IPS-11a (cell line): ENCODE measurements around the gene GDF9.

ENCODE experiments used
- H3K4me3 ChIP-seq: one replicate; pipeline ENCODE4 v1.5.1; 2013; ENCODE audit warnings: low read depth, low read length, control low read depth

GDF9 gene

DNA sequence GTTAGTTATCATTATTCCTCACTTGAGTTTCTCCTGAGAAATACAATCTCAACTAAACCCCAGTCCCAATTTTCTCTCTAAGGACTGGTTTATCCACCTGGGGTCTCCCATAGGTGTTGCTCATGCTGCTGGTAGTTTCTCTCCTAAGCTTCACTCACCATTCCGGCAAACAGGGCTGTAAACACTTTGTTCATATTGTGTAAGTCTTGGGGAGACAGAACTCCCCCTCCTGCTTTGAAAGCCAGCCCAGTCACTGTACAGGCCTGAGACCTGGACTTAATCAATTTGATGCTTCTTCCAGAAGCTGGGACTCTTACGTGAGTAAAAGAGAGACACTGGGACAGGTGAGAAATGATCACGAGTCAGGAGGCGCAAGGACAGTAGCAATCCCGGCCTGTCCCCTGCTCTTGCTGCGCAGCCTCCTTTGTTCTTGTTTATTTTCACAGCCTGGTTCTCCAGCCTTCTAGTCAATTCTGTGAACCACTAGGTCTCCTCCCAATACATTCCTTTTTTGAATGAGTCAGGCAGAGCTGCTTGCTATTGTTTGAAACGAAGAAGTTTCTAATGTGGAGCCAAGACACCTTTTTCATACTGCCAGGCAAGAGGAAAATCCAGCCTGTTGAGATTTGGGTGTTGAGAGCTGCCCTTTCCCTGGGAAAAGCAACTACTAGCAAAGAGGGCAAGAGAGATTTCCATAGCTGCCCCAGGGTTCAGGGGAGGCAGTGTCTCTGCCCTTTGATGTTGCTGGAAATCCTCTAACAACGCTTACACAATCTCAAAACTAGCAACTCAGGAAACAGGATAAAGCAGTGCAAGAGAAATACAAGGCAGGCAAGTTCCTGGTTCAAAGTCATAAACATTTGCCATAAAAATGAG is 26.6 kb downstream of the GDF9 start:
- no peak overlapping the region for H3K4me3 ChIP-seq

DNA sequence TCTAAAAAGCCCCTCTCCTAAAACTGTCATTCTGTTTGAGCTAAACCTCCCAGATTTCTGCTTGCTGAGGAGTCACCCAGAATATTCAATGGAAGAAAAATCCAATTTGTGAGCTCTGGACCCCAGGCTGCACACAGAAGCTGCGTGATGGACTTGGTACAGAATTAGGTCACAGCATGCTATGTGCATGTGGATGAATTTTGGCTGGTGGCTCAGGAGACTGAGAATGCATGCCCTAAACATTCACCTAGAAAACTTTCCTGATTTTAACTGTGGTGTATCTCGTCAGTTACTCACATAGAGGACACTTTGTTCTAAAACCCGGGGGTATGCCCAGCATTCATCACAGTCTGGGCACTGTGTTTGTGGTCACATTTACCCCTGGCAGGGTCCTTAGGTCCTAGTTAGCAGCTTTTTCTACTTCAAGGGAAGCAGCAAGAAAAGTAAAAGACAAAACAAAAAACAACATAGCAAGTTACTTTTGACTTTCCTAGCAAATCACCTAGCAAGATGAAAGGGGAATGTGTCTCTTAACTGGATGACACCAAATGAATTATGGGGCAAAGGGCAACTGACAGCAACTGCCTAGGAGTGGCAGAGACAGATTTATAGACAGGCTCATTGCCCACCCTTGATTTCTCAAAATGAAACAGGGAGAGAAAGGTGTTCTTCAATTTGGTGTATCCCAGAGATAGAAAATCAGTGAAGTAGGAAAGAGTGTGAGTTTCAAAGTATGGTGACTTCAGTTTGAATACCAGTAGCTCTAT is 27.6 kb downstream of the GDF9 start:
- H3K4me3 ChIP-seq: no peak overlapping the region

DNA sequence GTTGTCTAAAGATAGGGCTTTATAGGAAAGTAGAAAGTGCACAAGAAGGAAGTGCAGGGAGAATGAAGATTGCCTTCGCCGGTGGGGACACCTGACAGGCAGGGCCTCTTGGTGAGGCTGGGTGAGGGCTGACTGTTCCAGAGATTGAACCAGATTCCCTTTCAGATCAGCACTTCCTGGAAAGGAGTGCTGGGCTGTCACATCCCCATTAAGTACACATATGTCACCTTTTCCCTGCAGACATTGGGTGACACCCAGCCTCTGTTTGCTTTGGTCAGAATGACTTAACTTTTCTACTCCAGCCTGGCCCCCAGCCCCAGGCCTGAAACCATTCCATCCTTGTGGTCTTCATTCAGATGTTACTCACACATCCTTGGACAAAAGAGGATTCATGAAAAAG is 28.4 kb downstream of the GDF9 start:
- no peak overlapping the region for H3K4me3 ChIP-seq

DNA sequence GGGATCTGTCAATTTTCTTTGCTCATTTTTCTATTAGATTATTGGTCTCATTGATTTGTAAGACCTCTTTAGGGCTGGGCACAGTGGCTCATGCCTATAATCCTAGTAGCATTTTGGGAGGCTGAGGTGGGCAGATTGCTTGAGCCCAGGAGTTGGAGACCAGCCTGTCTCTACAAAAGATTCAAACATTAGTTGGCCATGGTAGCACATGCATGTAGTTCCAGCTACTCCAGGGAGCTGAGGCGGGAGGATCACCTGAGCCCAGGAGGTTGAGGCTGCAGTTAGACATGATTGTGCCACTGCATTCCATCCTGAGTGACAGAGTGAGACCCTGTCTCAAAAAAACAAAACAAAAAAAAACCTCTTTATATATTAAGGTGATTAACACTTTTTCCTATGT is 29.4 kb downstream of the GDF9 start:
- no peak overlapping the region for H3K4me3 ChIP-seq

DNA sequence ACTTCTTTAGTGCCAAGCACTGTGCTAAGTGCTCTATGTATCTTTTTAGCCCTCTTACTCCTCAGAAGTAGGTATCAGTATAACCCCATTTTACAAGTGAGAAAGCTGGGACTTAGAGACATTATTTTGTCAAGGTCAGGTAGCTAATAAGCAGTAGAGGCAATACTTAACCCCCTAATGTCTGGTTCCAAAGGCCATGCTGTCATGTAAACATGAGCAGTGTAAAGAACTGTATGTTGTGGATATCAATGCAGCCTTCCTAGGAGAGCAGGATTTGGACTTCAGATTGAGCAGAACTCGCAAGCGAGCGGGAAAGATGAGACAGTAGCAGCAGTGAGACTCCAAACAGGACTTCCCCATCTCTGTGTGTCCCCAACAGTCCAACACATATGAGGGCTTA is 32.2 kb downstream of the GDF9 start:
- H3K4me3 ChIP-seq: no peak overlapping the region

DNA sequence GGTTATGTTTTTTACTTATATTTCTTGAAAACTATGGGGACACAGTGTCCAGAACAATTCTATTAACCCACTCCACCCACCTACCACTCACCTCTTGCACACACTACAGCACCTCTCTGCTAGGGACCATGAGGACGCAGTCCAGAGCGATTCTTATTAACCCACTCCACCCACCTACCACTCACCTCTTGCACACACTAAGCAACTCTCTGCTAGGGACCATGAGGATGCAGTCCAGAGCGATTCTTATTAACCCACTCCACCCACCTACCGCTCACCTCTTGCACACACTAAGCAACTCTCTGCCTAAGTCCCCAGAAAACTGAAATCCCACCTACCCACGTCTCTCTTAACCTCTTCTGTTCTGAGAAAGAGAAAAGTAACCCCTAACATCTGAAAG is 33.7 kb downstream of the GDF9 start:
- H3K4me3 ChIP-seq: no peak overlapping the region

DNA sequence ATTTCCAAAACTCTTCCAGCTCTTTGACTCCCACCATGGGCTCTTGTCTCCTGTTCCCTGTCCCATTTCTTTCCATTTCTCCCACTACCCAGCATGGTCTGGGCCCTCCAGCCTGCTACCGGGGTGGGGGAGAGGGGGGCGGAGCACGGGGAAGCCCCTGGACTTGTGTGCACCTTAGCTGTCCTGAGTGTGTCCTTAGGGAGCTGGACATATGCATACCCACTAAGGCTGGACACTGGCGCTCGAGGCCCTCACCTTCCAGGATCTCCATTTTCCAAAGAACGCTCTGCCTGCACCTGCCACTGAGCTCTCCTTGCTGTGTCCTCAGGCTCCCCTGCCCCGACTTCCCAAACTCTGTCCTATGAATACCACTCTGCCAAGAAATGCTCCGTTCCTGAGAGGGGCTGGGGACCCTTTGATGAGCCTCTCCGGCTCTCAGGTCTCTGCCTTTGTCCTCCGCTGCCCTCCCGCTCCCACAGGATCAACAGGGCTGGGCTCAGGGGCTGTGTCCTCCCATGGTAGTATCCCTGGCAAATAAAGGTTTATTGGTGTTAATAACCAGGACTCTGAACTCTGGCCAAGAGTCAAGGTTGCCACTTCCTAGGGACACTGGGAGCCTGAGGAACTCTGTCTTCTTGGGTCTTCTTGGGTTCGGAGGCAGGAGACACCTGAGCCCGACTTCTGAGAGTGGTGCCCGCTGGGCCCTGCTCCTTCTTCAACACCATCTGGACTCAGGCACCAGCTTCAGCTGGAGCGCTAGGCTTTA is 35.0 kb downstream of the GDF9 start:
- H3K4me3 ChIP-seq: peak overlapping the region; percentile 61

DNA sequence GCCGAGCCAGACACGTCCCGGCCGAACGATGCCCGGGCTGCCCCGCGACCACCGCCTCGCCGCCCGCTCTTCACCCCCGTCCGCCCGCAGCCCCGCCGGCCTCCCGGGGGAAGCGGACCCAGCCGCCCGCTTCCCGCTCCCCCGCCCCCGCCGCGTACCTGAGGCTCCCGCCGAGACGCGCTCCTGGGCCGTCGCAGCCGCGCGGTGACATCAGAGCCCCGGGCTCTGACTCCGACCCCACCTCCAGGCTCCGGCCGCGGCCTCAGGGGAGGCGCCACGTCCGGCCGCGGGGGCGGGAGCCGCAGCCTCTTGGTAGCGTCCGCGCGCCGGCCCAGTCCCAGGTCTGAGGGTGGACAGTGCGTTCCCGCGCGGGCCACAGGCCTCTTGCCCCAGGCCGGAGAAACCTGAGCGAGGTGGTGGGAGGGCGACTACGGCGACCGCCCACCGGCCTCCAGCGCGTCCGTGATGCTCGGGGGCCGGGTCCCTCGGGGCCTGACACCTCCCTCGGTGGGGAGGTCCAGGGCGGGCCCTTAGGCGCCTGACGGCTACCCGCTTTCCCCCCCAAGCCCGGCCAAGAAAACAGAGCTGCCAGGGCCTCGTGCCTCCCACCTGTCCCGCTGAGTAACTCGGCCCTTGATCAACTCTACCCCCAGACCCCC is 35.7 kb downstream of the GDF9 start, which contains the start of gene SHROOM1:
TSS of gene SHROOM1 (minus strand) at position 212 of the 659 bp plus-strand sequence. CDS start 4,507 bp downstream, outside the sequence.
- peak within 1 kb of the TSS; percentile 61 for H3K4me3 ChIP-seq

DNA sequence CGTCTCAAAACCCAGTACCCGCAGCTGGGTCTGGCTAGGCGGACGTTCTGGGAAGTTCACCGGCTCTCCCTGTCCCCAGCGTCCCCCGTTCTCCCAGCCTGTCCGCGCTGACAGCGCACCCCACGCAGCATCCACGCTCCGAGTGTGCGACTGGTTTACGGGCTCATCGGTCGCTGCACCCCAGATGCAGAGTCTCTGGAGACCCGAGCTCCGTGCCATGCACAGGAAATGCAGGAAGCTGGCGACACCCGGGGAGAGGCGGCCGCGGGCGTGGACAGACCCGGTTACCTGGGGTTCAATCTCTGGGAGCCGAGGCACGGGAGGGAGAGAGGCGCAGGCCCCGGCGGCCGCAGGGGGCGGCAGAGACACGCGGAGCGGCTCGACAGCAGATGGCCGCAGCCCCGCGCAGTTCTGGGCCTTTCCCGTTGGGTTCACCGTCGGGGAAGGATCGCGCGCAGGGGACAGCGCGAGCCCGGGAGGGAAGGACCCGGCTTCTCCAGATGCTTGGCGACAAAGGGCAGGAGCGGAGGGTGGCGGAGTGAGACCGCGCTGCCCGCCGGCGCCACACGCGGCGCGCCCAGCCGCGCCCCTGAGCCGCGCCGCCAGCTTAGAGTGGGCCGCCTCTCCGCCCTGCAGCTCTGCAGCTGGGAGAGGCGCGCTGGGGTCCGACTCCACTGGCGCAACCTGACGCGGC is 36.4 kb downstream of the GDF9 start:
- H3K4me3 ChIP-seq: peak overlapping the region; percentile 61

DNA sequence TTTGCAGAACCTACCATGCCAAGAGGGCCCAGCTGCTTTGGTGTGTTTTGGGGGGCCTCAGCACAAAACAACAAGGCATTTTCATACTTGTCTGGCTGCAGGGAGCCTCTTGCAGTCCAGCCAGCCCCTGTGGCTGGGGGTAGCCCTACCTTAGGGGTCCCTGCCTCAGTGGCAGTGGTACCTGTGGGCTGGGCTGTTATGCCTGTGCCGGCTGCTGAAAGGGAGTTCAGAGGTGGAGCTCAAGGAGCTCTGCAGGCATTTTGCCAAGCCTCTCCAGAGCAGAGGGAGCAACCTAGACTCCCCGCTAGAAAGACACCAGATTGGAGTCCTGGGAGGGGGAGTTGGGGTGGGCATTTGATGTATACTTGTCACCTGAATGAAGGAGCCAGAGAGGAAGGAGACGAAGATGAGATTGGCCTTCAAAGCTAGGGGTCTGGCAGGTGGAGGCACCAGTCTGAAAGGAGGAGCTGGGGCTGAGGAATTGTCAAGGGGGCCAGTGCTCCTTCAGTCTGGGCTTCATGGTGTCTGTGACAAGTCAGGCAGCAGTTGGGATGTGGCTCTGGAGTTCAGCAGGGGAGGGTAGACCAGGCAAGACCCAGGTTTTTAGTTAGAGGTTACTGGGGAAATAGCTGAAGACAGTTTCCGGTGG is 37.3 kb downstream of the GDF9 start:
- no peak overlapping the region for H3K4me3 ChIP-seq

DNA sequence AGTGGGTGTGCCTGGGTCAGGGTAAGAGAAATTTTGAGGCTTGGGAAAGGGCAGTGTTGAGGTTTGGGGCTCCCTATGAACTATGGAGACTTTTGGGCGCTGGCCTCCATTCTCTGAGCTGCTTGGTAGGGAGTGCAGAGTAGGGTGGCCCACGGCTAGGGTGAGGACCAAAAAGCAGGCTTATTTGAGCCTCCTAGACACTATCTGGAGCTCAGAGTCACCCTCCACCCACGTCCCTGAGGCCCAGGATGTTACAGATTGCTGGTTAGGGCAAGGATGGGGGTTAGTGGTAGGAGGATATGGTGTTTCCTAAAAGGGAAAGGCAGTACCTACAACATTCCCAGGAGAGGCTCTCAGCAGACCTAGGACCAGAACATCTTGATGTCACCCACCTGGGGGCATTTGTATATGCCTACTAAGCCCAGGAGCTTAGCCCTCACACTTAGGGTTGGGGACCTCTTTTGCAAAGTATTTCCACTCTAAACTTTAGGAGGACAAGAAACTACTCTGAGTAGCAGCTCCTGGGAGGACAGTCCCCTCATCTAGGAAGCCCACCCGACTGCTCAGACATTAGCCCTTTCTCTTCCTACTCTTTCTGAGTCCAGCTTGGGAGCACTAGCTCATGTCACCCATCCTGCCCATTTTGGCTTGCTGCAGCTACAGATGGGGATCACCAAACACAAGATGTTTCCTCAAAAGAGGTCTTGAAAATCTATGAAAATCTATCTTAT is 38.2 kb downstream of the GDF9 start:
- H3K4me3 ChIP-seq: no peak overlapping the region

DNA sequence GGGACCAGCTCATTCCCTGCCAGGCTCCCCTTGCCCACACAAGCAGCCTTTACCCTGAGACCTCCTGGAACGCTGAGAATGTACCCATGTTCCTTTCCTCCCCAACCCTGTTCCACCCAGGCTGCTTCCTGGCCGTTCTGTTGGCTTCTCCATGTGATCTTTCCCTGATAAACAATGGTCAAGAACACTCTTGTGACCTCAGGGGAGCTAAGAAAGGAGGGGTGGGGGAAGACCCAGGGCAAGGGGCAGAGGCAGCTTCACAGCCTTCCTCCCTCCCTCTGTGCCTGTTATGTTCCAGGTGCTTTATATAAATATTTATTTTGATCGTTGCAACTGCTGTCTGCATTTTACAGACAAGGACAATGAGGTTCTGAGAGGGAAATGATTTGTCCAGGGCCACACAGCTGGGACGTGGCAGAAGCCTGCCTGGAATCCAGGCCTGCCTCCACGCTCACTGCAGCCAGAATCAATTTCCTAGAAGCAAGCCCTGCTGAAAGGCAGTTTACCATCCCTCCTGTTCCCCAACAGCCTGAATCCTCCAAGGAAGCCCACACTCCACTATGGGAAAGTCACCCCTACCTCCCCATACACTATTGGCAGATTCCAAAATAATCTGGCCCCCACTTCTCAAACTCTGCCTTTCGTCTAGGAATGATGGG is 39.7 kb downstream of the GDF9 start:
- no peak overlapping the region for H3K4me3 ChIP-seq

DNA sequence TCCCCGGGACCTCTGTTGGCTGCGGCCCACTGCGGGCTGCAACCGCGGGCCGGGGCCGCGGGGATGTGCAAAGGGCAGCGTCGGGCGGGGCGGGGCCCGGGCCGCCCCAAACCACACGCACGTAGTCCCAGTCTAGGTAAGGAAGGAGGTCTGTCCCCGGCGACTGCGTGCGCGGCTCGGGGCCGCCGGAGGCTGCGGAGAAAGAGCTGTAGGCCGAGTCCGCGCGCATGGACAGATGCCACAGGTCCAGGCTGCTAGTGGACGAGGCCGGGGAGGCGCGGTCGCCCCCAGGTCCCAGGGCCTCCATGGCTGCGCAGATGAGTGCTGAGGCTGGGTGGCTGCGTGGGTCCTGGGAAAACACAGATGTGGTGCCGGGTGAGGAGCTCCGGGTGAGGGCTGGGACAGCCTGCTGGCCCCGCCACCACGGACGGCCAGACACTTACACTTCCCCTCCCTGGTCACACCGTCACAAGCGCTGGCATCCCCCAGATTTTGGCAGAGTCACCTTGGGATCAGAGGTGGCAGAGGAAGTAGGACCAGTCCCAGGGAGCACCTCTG is 40.4 kb downstream of the GDF9 start:
- H3K4me3 ChIP-seq: peak overlapping the region; percentile 45

DNA sequence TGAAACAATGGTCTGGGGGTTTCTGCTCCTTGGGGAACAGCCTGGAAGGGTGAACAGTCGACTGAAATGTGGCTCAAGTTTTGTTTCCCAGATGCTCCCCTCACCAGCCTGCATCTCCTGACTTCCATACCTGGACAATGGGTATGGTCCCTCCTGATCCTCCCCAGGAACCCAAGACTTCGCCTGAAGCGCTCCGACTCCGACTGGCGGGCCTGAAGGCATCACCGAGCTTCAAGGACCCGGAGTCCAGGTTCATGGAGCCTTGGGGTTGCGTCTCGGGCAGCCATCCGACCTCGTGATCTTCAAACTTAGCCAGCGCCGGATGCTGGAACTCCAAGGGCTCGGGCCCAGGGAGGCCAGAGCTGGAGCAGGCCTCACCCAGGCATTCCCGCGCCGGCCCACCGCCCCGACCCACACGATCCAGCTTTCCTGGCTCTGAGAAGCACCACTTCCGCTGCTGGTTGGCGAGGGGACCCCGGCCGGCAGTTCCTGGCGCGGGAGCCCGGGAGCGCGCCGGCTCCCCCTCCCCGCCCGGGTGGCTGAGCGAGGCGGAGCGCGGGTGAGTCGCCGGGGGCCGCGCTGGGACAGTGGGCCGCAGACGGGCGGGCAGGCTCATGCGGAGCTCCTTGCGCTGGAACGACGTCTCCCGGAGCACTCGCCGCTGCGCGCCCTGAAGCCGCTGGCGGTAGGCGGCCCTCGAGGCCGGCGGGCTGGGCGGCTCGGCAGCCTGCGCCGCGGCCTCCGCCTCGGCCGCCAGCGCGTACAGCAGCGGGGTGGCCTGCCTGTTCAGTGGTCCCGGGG is 41.0 kb downstream of the GDF9 start:
- H3K4me3 ChIP-seq: peak overlapping the region; percentile 45

DNA sequence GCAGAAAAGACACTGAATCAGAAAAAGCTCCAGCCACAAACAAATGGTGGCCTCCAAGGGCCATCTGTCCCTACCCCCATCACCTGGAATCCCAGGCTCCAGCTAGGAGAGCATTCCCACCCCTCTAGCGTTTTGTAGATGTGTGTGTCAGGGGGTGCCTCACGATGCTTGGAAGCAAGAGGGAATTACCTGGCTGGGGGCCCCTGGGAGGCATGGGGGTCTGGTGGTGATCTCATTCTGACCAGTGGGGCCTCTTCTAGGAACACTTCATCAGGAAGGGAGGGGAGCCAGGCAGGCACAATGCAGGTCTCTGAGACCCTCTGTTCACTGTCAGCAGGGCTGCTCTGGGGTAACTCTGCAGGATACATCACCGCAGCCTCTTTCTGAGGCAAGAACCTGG is 41.8 kb downstream of the GDF9 start:
- no peak overlapping the region for H3K4me3 ChIP-seq

DNA sequence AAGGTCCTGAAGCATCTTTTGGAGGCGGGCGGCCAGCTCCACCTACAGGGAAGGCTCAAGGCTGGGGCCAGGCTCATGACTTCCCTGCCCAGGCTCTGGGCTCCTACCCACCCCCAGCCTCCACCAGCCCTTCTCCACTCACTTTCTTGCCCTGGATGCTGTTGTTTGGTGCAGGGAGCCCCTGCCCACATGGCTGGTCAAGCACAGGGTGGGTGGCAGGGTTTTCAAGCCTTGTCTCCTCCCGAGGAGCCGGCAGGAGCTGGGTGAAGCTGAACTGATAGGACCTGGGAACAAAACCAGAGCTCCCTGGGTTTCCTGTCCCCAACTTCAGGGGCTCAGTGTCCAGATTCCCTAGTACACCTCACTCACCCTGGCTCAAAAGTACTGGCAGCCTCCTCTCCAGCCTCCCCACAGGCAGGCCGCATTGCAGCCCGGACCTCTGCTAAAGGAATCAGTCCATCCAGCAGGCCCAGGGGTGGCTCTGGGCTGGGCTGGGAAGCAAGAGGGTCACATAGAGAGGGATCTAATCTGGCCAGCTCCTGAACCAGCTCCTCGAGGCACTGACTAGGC is 42.7 kb downstream of the GDF9 start:
- H3K4me3 ChIP-seq: no peak overlapping the region
